ENCODE results near the gene TENM4. TPM values are rescaled to one million over a fixed set of nuclear protein-coding genes. Genes with fewer than 3 reads are reported as not detected.
A peak's percentile ranks its signal among the peaks of the same experiment; 100 is the strongest.

Gene TENM4
- total RNA-seq, 4 donors from 2014 or later = 5.5 to 12.3 (median 8.9) TPM

DNA sequence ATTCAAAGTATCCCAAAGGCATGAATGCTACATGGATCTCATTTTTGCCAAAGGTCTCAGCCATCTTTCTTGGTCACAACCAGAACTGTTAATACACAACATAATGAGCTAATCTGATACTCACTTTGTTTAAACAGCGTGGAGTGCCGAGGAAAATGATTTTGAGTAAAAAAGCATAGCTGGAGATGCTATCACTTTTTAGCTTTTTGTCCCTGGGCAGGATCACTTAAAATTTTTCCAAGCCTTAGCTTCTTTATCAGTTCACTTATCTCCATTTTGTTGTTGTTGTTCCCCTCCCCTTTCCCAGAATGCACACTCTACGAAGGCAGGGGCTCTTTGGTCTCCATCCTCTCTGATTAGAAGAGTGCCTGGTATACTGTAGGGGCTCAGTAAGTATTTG lies 636.8 kb downstream of the TENM4 start:
- Histone ChIP-seq H3K4me3 (no peak overlapping the region), H3K36me3 (no peaks in the 10 kb centered on the region), H3K27me3 (no peaks in the 10 kb centered on the region), H3K4me1 (peaks cover 30 to 47% (median 31%) of the 10 kb centered on the region in 3 donors), H3K27ac (no peak overlapping the region), H3K9me3 (no peaks in the 10 kb centered on the region)
- TF ChIP-seq POLR2A (IDR thresholded peaks at IDR 0.05) = no peak
- TF ChIP-seq EP300 (IDR thresholded peaks at IDR 0.05) = no peak
- TF ChIP-seq, protein P1, sequence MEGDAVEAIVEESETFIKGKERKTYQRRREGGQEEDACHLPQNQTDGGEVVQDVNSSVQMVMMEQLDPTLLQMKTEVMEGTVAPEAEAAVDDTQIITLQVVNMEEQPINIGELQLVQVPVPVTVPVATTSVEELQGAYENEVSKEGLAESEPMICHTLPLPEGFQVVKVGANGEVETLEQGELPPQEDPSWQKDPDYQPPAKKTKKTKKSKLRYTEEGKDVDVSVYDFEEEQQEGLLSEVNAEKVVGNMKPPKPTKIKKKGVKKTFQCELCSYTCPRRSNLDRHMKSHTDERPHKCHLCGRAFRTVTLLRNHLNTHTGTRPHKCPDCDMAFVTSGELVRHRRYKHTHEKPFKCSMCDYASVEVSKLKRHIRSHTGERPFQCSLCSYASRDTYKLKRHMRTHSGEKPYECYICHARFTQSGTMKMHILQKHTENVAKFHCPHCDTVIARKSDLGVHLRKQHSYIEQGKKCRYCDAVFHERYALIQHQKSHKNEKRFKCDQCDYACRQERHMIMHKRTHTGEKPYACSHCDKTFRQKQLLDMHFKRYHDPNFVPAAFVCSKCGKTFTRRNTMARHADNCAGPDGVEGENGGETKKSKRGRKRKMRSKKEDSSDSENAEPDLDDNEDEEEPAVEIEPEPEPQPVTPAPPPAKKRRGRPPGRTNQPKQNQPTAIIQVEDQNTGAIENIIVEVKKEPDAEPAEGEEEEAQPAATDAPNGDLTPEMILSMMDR (IDR thresholded peaks at IDR 0.05) = no peak
- TF ChIP-seq POLR2AphosphoS5 (IDR thresholded peaks at IDR 0.05) = no peak
- no peak for ATAC-seq
- WGBS, 2 donors (ENCODE audit: low coverage in 1 of 2) = 93 to 100% methylated on average over 2 to 3 of the region's 3 CpGs

DNA sequence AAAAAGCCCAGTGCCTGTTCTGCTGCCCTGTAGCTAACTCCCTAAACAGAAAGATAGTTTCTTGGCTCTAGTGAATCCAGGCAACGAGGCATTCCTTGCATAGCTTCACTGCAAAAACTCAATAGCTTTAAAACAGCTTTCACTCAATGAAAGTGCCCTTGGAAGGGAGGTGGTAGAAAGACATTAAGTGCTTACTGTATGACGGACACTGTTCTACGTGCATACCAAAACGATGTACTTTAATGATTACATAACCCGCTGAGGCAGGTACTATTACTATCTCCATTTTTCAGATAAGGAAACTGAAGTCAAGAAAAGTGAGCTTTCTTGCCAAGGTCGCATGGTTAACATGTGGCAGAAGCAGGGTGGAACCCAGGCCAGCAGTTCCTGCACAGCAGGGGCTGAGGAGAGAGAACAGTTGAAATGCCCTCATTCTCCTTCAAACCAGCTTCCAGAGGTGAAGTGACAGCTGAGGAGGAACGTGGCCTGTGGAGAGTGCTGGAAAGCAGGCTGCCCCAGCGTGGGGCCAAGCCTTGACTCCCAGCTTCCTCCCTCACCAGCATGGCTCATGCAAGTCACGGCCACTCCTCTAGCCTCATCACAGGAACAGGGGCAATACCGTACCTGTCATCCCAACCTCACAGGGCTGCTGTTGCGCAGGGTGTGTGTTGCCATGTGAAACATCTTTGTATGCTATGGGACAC lies 638.6 kb downstream of the TENM4 start:
- no peaks in the 10 kb centered on the region for H3K36me3 ChIP-seq
- no peaks in the 10 kb centered on the region for H3K27me3 ChIP-seq
- H3K4me1 ChIP-seq = peaks cover 29 to 57% (median 35%) of the 10 kb centered on the region in 3 donors
- peak overlapping the region; percentile 75 to 83 (median 80) for H3K27ac ChIP-seq
- TF ChIP-seq, protein P1 (IDR thresholded peaks at IDR 0.05) = no peak
- no peak for TF ChIP-seq EP300 (IDR thresholded peaks at IDR 0.05)
- no peak overlapping the region for H3K4me3 ChIP-seq
- no peaks in the 10 kb centered on the region for H3K9me3 ChIP-seq
- WGBS, 2 donors (ENCODE audit: low coverage in 1 of 2) = 46 to 74% methylated on average over 6 to 7 of the region's 11 CpGs
- ATAC-seq = no peak

DNA sequence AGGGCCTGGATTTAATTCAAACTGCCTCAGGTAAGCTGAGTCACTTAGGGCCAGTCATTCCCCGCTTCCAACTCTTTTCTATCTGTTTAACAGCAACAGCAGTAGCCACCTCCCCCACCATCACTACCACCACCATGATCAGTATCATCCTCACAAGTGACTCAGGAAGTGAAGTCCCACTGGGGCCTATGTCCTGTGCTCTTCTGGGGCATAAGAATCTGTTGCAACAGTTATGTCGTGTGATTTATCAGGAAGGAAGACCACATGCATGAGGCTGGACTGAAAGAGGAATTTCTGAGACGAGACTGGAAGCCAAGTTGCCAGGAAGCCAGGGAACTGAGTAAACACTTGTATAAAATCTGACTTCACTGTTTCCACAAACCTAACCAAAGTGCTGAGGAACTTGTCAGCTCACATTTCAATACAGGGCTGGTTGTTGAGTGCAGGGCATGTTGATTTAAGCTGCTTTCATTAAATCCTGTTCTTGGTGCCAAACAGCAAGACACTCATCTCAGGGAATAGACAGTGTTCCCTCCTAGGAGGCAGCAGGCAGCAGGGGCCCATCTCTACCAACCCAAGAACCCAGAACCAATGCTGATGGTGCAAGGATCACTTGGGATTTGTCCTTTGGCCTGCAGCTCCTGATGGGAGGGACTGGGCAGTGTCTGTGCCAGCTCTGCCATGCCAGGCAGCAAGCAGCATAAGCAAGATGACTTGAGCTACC lies 639.5 kb downstream of the TENM4 start:
- Histone ChIP-seq H3K27ac (peak overlapping the region; percentile 75 to 83 (median 80)), H3K9me3 (no peaks in the 10 kb centered on the region), H3K4me1 (peaks cover 31 to 63% (median 35%) of the 10 kb centered on the region in 3 donors), H3K27me3 (no peaks in the 10 kb centered on the region), H3K4me3 (no peak overlapping the region), H3K36me3 (no peaks in the 10 kb centered on the region)
- peak; percentile 79 for TF ChIP-seq POLR2AphosphoS5 (IDR thresholded peaks at IDR 0.05)
- TF ChIP-seq, protein P1 (IDR thresholded peaks at IDR 0.05) = no peak
- ATAC-seq = peak; percentile 85
- WGBS, 2 donors (ENCODE audit: low coverage in 1 of 2) = 0 to 10% methylated on average over 2 of the region's 3 CpGs

DNA sequence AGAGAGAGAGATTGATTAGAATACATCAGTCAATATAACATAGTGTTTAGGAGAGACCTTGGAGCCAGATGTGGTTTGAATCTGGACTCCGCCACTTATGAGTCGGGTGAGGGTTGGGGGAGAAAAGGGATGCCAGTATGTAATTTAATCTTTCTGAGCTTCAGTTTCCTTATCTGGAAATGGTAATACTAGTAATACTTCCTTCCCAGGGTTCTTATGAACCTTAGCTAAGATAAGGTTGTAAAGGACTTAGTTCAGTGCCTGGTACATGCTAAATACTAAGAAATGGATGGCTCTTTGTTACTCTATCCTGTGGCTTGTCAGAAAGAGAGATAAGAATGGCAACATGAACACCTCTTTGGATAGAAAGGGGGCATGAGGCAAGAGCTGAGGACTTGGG lies 640.1 kb downstream of the TENM4 start:
- TF ChIP-seq POLR2AphosphoS5 (IDR thresholded peaks at IDR 0.05) (no peak), EP300 (IDR thresholded peaks at IDR 0.05) (no peak), POLR2A (IDR thresholded peaks at IDR 0.05) (no peak)
- TF ChIP-seq, protein P1 (IDR thresholded peaks at IDR 0.05) = no peak
- Histone ChIP-seq H3K27me3 (no peaks in the 10 kb centered on the region), H3K4me1 (peaks cover 29 to 63% (median 35%) of the 10 kb centered on the region in 3 donors), H3K9me3 (no peaks in the 10 kb centered on the region), H3K36me3 (no peaks in the 10 kb centered on the region), H3K27ac (peak overlapping the region; percentile 75 to 83 (median 80)), H3K4me3 (no peak overlapping the region)
- WGBS, 2 donors (ENCODE audit: low coverage in 1 of 2) = 94 to 100% methylated on average over 1 to 2 of the region's 2 CpGs
- no peak for ATAC-seq
